GM12892 (cell line): ENCODE measurements around the gene FLII.

Experiments
- POLR2A ChIP-seq: IDR thresholded peaks from 2 replicates; pipeline ENCODE4 v1.6.1; 2011; ENCODE audit warnings: low read depth, low read length, control low read depth
- POLR2AphosphoS5 ChIP-seq: IDR thresholded peaks from 2 replicates; pipeline ENCODE4 v1.6.1; 2011; ENCODE audit warnings: low read depth, low read length, control low read depth

DNA sequence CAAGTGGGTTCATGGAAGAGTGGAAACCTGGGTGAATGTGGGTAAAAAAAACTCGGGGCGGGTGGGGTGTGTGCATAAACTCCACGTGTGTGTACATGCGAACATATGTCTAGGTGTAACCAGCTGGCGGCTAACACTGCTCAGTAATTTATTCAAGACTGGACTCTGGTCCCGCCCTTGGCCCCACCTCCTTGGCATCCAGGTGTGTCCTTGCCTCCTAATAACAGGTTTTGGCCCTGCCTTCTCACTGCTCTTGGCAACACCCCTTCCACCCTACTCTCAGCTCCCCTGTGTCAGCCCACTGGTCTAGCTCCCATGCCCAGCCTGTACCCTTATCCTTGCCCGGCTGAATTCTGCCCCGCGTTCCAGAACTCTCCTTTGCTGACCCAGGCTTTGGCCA lies 8.3 kb downstream of the FLII start:
- TF ChIP-seq POLR2AphosphoS5 (no peak), POLR2A (no peak)
